Stimulated activated CD8-positive, alpha-beta memory T cell treated with anti-CD3 and anti-CD28 coated beads, Interleukin-15, amount 100 ng/mL, for 1 hour (primary cell): ENCODE results near the gene AP4E1.
A peak's percentile ranks its signal among the peaks of the same experiment; 100 is the strongest.
"Not testable (repeated sequence)": the region's sequence is repeated elsewhere in the genome, so short reads cannot be mapped to it uniquely, and the experiment has no call there.

Experiments used
- DNase-seq: peaks from one replicate; pipeline ENCODE4 v3.0.0-alpha.2; 2020; ENCODE audit warnings: low read depth

AP4E1 gene

DNA sequence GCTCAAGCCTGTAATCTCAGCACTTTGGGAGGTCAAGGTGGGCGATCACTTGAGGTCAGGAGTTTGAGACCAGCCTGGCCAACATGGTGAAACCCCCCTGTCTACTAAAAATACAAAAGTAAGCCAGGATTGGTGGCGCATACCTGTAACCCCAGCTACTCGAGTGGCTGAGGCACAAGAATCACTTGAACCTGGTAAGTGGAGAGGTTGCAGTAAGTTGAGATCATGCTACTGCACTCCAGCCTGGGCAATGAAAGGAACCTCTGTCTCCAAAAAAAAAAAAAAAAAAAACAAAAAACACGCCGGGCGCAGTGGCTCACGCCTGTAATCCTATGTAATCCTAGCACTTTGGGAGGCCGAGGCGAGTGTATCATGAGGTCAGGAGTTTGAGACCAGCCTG, 18.9 kb upstream of the AP4E1 start:
- DNase-seq: no peak

DNA sequence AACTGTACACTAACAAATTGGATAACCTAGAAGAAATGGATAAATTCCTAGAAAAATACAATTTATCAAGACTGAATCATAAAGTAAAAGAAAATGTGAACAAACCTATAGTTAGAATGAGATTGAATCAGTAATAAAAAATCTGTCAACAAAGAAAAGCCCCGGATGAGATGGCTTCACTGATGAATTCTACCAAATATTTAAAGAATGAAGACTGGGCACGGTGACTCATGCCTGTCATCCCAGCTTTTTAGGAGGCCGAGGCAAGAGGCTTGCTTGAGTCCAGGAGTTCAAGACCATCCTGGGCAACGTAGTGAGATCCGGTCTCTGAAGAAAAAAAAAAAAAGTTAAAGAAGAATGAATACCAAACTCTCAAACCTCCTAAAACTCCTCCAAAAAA, 17.7 kb upstream of the AP4E1 start:
- DNase-seq: no peak

DNA sequence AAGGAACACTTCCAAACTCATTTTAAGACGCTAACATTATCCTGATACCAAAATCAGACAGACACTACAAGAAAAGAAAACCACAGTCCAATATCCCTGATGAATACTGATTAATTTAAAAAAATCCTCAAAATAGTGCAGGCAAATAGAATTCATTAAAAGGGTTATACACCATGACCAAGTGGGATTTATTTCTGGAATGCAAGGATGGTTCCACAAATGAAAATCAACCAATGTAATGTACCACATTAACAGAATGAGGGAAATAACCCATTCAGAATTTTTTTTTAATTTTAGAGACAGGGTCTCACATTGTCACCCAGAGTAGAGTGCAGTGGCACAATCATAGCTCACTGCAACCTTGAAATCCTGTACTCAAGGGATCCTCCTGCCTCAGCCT, 17.3 kb upstream of the AP4E1 start:
- no peak for DNase-seq

DNA sequence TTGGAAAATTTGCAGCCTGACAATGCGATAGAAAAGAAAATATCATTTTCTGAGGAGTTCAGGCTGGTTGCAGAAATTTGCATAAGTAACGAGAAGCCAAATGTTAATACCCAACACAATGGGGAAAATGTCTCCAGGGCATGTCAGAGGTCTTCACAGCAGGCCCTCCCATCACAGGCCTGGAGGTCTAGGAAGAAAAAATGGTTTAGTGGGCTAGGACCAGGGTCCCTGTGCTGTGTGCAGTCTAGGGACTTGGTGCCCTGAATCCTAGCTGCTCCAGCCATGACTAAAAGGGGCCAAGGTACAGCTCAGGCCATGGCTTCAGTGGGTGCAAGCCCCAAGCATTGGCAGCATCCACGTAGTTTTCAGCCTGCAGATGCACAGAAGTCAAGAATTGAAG, 14.5 kb upstream of the AP4E1 start:
- DNase-seq: no peak

DNA sequence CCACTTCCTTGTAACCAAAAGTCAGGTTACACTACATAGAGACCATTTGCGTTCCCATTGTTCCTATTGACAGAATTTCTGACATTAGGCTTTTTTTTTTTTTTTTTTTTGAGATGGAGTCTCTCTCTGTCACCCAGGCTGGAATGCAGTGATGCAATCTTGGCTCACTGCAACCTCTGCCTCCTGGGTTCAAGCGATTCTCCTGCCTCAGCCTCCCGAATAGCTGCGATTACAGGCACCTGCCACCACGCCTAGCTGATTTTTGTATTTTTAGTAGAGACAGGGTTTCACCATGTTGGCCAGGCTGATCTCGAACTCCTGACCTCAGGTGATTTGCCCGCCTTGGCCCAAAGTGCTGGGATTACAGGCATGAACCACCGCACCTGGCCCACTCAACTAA, 7.1 kb upstream of the AP4E1 start:
- not testable (repeated sequence) for DNase-seq

GRCh38 chr15:50904211-50904610, 4.3 kb upstream of the AP4E1 start:
- DNase-seq: no peak

GRCh38 chr15:50905055-50905454, 3.4 kb upstream of the AP4E1 start:
- no peak for DNase-seq

GRCh38 chr15:50906954-50907600, 1.4 kb upstream of the AP4E1 start:
- DNase-seq: peak; percentile 50

- DNase-seq: peak; percentile 35
These were observed 778 bp upstream of the AP4E1 start for GRCh38 chr15:50907601-50908208.

GRCh38 chr15:50909010-50909317, 481 bp downstream of the AP4E1 start:
- DNase-seq: no peak

- DNase-seq: not testable (repeated sequence)
These were observed 1.9 kb downstream of the AP4E1 start for GRCh38 chr15:50910426-50910795.

GRCh38 chr15:50911001-50911400, 2.5 kb downstream of the AP4E1 start:
- no peak for DNase-seq

DNA sequence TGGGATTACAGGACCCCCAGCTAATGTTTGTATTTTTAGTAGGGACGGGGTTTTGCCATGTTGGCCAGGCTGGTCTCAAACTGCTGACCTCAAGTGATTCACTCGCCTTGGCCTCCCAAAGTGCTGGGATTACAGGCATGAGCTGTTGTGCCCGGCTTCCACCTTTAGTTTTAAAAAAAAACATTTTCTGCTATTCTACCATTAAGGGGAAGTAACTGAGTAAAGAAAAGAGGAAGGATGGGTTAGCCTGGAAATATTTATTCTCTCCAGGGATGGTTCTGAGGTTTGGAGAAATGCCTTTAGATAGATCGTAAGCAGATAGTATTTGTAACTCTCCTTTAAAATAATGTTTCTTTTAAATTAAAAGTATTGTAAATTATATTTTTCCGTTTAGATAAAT, 3.1 kb downstream of the AP4E1 start:
- no peak for DNase-seq

DNA sequence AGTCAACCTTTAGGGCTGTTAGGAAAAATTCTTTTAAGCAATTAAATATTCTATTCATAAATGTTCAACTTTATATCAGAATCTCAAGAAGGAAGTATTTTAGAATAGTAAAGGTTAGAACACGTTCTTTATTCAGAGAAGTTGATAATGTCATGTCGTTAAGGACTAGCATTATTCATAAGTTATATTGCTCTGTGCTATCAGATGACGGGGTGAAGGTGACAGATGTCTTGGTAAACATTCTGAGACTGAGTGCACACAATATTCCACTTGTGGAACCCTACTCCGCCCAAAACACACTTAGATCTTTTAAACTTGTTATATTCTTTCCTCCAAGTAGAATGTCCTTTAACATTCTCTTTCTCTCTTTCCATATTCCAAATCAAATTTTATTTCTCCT, 7.9 kb downstream of the AP4E1 start:
- DNase-seq: no peak

DNA sequence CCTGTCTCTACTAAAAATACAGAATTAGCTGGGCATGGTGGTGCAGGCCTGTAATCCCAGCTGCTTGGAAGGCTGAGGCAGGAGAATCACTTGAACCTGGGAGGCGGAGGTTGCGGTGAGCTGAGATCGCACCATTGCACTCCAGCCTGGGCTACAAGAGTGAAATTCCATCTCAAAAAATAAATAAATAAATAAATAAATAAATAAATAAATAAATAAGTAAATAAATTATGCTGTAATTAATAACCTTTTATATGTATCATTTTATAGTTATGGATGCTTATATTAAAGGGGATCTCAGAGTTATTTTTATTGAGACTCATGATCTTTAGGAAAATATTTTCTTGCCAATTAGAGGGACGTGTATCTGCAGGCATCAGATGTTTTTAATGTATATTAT, 10.9 kb downstream of the AP4E1 start:
- not testable (repeated sequence) for DNase-seq

- no peak for DNase-seq
These were observed 16.8 kb downstream of the AP4E1 start for GRCh38 chr15:50925281-50925680.

DNA sequence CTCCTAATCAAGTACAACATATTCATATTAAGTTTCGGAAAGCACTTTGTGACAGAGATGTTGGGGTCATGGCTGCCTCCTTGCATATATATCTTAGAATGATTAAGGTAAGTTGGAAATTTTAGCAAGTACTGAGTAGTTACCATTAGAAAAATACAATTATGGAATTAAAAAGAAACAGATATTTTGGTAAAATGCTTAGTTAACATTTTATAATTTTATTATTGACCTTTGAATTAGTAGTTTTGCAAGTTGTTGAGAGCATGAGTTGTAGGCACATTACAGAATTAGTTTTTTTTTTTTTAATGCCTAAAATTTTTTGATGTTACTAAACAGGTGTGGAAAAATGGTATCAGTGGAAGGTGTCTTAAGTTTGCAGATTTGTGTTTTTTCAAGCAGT, 20.6 kb downstream of the AP4E1 start:
- no peak for DNase-seq

DNA sequence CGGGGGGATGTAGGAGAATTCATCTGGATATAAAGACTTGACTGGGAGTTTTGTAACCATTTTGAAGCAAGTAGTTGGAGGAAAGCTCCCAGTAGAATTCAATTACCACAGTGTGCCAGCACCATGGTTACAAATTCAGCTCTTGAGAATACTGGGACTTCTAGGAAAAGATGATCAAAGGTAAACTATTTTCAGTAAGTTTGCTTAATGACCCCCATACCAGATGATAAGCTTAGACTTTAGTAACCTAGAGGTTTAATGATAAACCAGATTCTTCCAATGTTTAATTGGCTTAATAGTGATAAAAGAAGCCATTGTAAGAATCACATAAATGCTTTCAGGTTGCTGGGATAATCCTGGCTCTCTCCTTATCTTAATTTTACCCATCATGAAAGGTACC, 22.3 kb downstream of the AP4E1 start:
- no peak for DNase-seq

DNA sequence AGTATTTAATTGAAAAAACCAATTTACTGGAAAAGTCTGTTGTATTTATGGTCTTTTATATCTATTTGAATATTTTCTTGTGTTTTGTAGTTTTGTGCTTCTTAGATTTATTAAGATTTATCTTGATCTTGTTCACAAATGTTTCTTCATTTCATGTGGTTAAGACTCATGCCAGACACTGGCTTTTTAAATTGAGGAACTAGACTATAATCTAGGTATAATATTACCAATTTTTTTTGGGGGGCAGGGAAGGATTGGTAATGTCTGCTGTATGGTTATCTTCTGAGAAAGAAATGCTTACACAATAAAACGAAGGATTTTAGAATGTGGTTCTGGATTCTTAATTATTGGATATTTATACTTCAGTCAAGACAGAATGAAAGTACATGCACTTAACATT, 24.9 kb downstream of the AP4E1 start:
- DNase-seq: no peak

- no peak for DNase-seq
These were observed 30.0 kb downstream of the AP4E1 start for GRCh38 chr15:50938525-50938924.

- DNase-seq: no peak
These were observed 31.4 kb downstream of the AP4E1 start for GRCh38 chr15:50939911-50940310.

- no peak for DNase-seq
These were observed 32.0 kb downstream of the AP4E1 start for GRCh38 chr15:50940506-50940905.

DNA sequence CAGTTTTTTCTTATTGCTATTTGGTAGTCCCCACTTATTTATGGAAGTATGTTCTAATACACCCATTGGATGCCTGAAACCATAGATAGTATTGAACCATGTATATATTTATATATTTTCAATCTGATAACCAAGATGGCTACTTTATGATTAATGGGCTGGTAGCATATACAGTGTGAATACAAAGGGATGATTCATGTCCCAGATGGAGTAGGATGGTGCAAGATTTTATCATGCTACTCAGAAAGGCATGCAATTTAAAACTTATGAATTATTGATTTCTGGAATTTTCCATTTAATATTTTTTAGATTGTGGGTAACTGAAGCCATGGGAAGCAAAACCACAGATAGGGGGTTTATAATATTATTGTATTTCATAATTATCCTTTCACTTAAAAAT, 35.2 kb downstream of the AP4E1 start:
- DNase-seq: no peak

- no peak for DNase-seq
These were observed 36.2 kb downstream of the AP4E1 start for GRCh38 chr15:50944672-50945071.

GRCh38 chr15:50945725-50946124, 37.2 kb downstream of the AP4E1 start:
- no peak for DNase-seq
